ENCODE data around the gene ZMAT5.

ZMAT5 gene

DNA sequence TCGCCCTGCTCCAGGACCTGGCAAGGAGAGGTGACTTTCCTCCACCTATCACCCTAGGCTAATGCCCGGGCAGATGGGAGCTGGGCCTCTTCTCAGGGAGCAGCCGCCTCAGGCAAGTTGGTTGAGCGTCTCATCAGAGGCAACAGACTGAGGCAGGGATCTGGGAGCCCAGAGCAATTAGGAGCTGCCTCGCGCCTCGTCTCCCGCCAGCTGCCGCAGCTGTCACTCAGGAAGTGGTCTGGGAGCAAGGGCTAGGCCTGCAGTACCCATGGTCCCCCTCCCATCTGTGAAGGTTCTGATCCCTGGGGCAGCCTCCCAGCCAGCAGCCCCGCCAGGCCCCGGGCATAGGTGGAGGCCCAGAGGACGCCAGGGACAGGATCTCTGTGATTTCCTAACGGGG, 51.6 kb downstream of the ZMAT5 start:
- in situ Hi-C loops (cut with MboI; ENCODE audit: low sequenced_read_pairs): loop anchor here (25.0 kb wide), 1 partner anchor 97 kb away; no protein-coding TSS in a partner anchor

DNA sequence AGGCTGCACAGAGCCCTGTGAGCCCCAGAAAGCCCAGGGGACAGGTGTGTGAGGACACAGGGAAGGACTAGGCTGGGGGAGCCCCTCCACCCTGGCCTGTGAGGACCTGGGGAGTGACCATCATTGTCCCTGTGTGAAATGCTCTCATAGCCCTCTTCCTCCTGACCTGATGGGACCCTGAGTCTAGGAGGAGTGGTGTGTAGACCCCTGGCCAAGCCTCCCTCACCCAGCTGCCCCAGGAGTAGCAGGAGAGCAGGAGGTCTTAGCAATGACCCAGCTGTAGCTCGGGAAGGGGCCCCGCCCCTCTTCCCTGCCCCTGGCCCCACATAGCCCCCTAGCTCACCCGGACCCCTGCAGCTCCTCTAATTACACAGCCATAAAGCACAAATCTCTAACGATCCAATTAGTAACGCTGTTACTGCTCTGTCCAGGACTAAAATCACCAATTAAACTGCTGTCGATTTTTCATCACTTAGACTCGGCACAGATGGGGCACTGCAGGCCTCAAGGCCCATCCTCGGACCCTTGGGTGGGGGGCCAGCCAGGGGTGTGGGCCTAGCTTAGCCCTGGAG, 53.6 kb downstream of the ZMAT5 start:
- in situ Hi-C loops (cut with MboI; ENCODE audit: low sequenced_read_pairs): loop anchor here (25.0 kb wide), 1 partner anchor 99 kb away; no protein-coding TSS in a partner anchor

DNA sequence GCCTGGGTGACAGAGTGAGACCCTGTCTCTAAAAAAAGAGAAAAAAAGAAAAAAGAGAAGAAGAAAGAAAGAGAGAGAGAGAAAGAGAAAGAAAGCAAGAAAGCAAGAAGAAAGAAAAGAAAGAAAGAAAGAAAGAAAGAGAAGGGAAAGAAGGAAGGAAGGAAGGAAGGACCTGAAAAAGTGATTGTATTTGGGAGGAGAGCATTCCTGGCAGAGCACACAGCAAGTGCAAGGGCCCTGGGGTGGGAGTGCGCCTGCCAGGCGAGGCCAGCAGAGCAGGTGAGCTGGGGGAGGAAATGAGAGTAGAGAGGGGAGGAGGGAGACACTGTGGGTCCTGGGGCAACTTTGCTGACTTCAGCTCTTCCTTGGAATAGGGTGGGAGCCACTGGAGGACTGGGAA, 54.7 kb downstream of the ZMAT5 start:
- in situ Hi-C loops (cut with MboI; ENCODE audit: low sequenced_read_pairs): loop anchor here (25.0 kb wide), 1 partner anchor 100 kb away; no protein-coding TSS in a partner anchor

DNA sequence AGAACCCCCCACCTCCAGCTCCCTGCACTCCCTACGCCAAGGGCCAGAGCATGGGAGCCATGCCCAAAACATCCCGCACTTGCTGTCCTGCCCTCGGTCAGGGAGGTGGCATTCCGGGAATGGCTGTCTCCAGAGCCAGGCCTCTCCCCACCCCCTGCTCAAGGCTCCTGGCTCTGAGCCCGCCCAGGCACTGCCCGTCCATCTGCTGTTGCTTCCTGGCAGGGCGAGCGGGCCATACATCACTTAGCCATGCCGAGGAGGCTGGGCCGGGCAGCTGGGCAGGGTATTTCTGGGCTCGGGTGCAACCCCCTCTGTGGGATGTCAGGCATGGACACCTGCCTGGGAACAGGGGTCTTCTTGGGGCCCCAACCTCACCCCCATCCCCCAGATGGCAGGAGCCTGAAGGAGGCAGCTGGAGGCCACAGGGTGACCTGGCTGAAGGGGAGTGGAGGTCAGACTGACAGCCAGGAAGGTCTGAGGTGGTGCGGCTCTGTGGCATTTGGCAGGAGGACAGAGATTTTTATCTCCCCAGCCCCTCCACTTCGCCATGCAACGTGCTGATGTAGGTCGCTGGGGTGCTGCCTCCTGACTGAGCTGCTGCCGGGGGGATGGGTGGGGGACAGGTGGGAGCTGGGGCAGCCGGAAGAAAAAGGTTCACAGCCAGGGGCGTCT, 55.7 kb downstream of the ZMAT5 start:
- in situ Hi-C loops (cut with MboI; ENCODE audit: low sequenced_read_pairs): loop anchor here (25.0 kb wide), 1 partner anchor 101 kb away; no protein-coding TSS in a partner anchor

DNA sequence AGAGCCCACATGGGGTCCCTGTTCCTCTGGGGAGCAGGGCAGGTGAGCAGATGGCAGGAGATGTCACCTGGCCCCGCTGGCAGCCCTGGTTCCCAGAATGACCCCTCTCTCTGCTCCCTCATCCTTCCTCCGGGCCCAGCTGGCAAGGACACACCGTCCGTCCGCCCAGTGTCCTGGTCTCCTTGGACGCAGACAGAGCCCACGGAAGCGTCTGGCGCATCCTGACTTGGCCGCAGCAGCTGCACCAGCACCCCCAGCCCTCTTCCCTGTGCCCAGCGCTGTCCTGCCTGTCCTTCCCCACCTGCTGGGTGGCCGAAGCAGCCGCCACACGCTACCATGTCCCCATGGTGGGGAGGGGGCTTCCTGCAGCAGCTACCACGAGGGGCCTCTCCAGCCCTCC, 56.6 kb downstream of the ZMAT5 start:
- in situ Hi-C loops (cut with MboI; ENCODE audit: low sequenced_read_pairs): loop anchor here (25.0 kb wide), 1 partner anchor 102 kb away; no protein-coding TSS in a partner anchor

DNA sequence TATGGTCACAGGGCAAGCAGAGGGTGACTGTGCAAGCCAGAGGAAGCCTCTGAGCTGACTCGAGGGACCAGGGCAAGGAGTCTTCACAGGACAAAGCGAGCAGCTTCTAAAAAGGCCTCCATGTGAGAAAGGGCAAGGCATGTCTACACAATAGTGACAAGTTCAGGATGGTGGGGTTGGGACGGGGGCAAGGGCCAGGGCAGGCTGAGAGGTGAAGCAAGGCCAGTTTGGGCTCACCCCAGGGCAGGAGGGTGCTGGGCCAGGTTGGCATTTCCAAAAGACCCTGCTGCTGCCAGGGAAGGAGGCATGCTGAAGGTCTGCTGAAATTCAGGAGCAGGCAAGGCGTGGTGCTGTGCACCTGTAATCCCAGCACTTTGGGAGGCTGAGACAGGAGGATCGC, 59.3 kb downstream of the ZMAT5 start:
- in situ Hi-C loops (cut with MboI; ENCODE audit: low sequenced_read_pairs): loop anchor here (25.0 kb wide), 1 partner anchor 105 kb away; no protein-coding TSS in a partner anchor

DNA sequence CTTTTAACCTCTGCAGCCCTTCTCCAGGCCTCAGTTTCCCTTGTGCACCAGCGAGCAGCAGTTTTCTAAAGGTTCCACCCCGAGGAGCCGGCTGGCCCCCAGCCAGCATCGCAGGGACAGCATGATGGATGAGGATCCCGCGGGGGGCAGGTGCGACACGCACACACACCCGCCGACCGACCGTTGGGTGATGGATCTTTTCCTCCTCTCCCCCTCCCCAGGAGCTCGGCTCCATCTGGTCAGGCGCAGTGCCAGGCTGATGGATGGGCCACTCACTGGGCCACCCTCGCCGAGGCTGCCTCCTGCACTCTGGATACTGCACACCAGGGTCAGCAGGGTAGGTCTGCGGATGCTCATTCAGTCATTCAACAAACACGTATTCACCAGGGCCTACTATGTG, 59.8 kb downstream of the ZMAT5 start:
- in situ Hi-C loops (cut with MboI; ENCODE audit: low sequenced_read_pairs): loop anchor here (25.0 kb wide), 1 partner anchor 105 kb away; no protein-coding TSS in a partner anchor

DNA sequence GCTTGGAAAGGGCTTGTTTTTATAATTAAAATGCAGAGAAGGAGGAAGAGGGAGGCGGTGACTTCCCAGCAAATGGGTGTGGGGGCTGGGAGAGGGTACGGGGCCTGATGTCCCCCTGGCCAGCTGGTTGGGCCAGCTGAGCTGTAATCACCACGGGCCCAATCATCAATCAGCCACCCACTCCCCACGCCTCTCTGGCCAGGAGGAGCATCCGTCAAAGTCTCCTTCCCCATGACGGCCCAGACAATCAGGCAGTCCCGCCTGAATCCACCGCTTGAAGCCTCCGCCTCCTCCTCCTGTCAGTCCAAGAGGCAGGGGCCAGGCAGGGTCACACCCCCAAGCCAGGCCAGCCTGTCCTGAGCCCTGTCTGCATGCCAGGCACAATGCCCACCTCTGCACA, 60.3 kb downstream of the ZMAT5 start:
- in situ Hi-C loops (cut with MboI; ENCODE audit: low sequenced_read_pairs): loop anchor here (25.0 kb wide), 1 partner anchor 106 kb away; no protein-coding TSS in a partner anchor

DNA sequence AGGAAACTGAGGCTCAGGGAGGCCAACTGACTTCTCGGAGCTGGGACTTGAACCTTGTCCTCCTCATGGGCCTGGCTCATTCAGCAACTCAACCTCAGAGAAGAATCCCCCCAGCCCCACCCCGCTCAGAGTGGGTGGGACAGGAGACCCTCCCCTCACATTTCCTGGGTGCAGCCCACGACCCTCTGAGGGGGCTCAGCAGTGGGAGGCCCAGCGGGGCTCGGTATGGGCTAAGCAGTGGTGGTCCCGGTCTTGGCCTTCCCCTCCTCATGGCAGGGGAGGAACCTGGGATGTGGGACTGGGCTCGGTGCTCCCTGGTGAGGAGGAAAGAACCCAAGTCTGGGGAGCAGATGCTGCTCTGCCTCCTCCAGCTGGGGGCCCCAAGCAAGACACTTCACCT, 61.2 kb downstream of the ZMAT5 start:
- in situ Hi-C loops (cut with MboI; ENCODE audit: low sequenced_read_pairs): loop anchor here (25.0 kb wide), 1 partner anchor 107 kb away; no protein-coding TSS in a partner anchor

DNA sequence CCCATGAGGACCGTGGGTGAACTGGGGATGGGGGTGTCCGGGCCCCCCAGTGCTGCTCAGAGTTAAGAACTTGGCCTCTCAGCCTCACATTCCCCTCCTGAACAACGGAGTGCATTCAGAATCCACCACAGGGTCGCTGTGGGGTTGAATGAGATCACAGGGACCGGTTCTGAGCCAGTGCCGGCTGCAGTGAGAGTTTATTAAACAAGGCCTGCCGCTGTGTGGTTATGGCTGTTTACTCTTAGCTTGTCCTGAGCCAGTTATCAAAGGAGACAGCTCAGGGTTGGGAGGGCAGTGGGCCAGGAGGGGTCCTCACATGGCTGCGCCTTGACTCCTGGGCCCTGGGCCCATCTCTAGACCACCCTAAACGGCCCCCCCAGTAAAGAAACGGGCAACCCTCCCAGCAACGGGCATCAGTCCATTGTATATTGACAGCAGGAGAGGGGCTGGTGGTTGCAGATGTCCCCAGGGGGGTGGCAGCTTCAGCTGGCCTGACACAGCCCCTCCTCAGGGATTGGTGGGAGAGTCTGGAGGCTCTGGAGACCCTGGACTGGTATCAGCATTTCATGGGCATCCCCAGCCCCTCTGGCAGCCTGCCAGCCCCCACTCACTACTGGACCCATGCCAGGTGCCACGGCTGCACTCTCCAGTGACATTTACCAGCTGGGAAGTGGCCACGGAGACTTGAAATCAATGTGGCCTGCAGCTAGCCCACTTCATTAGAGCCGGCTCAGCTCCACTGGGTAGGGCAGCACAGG, 62.1 kb downstream of the ZMAT5 start:
- in situ Hi-C loops (cut with MboI; ENCODE audit: low sequenced_read_pairs): loop anchor here (25.0 kb wide), 1 partner anchor 108 kb away; no protein-coding TSS in a partner anchor

DNA sequence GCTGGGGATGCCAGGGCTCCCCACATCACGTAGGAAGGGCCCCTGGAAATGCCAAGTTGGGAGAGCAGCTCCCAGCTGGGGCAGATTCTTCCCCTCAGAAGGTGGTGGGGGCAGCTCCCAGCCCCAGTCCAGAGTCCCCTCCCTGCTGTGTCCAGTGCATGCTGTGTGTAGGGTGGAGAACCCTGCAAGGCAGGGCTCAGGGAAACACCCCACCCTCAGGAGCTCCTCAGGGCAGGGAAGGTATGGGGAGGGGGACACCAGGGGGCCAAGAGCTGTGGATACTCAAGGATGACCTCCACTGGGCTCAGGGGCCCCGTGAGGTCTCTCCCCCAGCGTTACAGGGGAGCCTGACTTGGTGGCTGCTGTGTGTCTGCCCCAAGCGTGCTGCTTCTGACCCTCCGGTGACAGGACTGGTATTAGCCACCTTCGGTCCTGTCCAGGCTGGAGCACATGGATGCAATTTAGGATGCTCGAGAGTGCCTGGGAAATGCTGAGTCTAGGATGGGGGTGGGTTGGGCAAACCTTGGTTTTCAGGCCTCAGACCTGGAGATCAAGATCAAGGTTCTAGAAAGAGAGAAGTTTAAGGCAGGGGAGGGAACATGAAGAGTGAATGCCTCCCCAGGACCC, 63.1 kb downstream of the ZMAT5 start:
- in situ Hi-C loops (cut with MboI; ENCODE audit: low sequenced_read_pairs): loop anchor here (25.0 kb wide), 1 partner anchor 109 kb away; no protein-coding TSS in a partner anchor

DNA sequence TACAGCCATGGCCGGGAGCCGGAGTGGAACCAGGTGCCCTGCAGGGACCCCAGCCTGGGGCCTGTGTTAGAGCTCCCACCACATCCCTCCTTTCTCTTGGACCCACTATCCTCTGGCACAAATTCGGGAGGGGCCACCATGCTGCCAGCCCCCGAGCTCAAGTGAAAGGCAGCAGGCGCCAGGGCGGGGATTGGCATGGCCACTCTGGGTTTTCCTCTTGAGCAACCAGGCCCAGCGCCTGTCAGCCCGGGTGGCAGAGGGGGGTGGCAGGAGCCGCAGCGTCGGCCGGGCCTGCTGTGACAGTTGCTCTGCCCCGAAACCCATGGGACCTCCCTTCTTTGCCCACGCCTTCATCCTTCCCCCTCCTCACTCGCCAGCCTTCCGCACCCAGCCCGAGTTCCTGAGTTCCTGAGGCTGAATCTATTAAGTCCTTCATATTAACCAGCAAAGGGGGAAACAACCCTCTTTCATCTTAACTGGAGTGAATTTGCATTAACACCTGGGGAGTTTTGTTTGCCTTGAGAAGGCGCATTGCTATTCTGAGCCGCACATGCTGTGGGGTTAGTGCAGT, 63.8 kb downstream of the ZMAT5 start:
- in situ Hi-C loops (cut with MboI; ENCODE audit: low sequenced_read_pairs): loop anchor here (25.0 kb wide), 1 partner anchor 109 kb away; no protein-coding TSS in a partner anchor

DNA sequence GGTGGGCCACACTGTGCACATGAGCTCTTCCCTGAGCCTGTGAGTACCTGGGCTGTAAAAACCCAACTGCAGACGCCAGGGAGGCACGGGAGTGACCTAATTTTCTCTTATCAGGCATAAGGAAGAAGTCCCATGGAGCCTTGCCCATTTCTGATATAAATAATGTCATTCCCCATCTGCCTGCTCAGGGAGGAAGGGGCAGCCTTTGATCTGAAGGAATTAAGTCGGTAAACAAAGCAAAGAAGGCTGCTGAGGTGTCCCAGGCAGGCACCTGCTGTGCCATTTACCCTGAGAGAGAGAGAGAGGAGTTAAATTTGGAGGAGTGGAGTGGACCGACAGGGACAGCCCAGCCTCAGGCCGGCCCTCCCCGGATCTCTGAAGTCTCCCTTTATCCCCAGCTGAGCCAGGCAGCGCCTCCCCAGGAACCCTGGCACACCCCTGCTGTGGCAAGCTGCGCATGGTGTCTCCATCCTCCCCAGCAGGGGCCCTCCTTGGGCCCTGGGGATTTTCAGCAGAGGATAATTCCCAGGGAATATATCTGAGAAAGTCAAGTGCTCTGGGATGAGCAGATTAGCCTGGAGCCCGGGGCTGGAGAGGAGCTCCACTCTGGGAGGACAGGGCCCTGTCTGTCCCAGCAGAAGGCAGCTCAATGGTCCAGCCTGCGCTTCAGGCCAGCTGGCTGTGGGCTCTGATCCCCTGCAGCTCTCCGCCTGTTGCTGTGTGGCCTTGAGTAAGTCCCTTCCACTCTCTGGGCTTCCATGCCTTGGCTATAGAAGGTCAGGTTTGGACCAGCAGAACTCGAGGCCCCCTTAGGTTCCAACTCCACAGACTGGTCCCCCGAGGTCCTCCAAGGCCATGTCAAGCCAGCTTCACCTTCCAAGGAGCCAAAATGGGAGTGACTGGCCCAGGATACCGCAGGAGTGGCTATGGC, 64.5 kb downstream of the ZMAT5 start:
- in situ Hi-C loops (cut with MboI; ENCODE audit: low sequenced_read_pairs): loop anchor here (25.0 kb wide), 1 partner anchor 110 kb away; no protein-coding TSS in a partner anchor

DNA sequence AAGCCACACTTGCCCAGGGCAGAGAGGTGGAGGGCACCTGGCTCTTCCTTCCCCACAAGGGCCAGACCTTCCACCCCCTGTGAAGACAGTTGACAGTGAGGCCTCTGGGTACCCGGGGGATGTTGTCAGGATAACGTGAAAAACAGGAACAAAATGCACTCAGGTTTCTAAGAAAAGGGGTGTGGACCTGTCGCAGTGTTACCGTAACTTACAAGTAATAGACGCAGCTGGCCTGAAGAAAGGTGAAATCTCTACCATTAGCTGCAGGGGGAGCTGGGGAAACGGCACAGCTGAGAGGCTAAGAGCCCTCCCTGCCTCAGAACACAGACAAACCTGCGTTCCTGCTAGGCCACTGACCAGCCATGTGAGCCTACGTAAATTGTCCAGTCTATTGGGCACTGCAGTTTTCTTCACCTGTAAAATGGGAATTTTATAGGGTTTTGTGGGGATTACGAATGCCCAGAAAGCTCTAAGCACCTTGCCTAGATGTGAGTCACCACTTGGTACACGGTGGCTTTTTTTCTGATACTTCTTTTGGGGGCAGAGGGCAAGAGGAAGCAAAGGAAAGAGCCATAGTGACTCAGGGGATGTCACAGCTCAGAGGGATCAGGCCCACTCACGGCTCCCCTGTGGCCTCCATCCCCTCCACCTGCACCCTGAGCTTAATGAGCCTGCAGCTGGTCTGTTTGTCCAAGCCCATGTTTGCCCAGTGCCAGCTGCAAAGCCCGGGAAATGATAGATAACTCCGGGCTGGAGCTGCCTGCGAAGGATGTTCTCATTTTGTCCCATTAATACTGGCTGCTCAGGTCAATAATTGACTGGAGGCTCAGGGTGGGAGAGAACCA, 65.4 kb downstream of the ZMAT5 start:
- in situ Hi-C loops (cut with MboI; ENCODE audit: low sequenced_read_pairs): loop anchor here (25.0 kb wide), 1 partner anchor 111 kb away; no protein-coding TSS in a partner anchor

DNA sequence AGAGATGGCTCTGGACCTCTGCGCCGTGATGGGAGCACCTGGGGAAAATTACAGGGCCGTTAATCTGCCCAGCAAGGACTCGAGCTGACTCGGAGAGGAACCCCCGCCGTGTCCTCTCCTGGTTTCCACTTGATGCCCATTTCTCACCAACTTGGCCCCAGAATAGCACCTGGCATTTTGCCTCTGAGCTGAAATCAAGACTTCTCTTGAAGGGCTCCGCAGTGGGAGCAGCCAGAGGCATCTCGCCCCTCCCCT, 66.0 kb downstream of the ZMAT5 start:
- in situ Hi-C loops (cut with MboI; ENCODE audit: low sequenced_read_pairs): loop anchor here (25.0 kb wide), 1 partner anchor 111 kb away; no protein-coding TSS in a partner anchor

DNA sequence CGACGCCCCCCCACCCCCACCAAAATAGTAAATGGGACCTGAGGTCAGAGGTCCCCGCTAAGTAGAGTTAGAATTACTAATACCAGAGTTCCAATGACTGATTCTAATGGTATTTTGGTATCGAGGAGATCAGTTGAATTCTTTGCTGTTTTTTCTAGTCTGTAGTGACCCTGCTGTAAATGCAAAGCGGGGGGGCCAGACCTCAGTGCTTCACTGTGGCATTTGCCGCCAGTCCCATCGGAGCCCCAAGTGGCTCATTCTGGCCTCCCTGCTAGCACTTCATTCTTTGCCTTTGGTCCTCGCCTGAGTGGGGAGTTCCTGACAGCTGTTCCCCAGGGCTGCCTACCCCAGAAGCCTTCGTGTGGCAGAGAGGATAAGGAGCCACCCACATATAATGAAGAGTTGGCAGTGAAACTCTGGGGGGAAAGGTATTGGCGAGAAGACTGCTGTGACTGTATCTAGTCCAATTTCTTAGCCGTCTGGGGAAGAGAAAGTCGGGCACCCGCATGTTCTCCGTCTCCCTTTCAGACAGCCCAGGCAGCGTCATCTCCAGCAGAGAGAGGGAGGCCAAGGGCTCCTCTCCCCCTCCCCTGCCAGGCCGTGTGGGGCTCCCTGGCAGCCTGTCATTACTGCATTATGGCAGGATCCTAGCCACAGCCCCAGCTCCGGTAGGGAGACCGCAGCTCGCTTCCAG, 66.5 kb downstream of the ZMAT5 start:
- in situ Hi-C loops (cut with MboI; ENCODE audit: low sequenced_read_pairs): loop anchor here (25.0 kb wide), 1 partner anchor 112 kb away; no protein-coding TSS in a partner anchor

DNA sequence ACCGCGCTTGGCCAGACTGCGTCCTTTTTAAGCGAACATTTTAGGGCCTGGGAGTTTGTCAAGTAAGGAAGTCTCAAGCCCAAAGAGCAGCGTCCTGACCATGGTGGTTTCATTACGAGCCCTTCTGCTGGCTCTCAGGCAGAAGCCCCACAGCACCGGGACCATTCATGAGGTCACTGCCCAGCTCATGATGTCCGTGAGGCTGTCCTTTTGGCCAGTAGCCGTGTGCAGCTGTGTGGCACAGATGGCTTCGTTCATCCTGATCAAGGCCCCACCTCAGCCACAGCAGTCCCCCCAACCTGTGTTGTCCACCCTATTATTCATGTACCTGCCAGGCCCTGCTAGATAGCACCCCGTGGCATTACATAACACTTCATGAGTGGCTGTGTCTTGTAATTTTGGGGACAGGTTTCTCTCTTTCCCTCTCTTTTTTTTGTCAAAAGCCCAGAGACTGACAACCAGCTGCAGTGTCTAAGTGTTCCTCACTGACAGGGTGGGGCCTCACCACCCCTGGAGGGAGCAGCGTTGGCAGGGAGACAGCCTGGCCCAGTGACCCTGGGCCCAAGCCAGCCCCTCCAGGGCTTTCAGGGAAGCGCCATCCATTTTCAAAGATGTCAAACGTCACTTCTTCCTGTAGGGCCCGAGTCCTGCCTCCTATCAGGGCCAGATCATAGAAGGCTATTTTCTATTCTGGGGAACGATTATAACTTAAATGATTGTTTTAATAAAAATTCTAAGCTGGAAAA, 68.8 kb downstream of the ZMAT5 start:
- in situ Hi-C loops (cut with MboI; ENCODE audit: low sequenced_read_pairs): no loop called here
